SJSA1 (cell line): ENCODE measurements around the gene SHOC2. TPM values are rescaled to one million over a fixed set of nuclear protein-coding genes. Genes with fewer than 3 reads are reported as not detected.

ENCODE experiments used
- DNase-seq, 2 experiments: peaks; one replicate each; pipeline ENCODE4 v3.0.0-alpha.2; 2015 to 2020; ENCODE audit warnings: low spot score in 2 of 2, low read depth in 1 of 2
- H3K27ac ChIP-seq: fragments of 250-450 bp; sonication (Bioruptor Pico); 2 replicates; pipeline ENCODE4 v1.5.1; 2020; ENCODE audit warnings: mild to moderate bottlenecking, moderate library complexity
- H3K27me3 ChIP-seq: fragments of 250-450 bp; sonication (Bioruptor Pico); replicated peaks from 2 replicates; pipeline ENCODE4 v1.5.1; 2020; ENCODE audit warnings: mild to moderate bottlenecking, moderate library complexity
- H3K36me3 ChIP-seq: fragments of 250-450 bp; sonication (Bioruptor Pico); 2 replicates; pipeline ENCODE4 v1.5.1; 2020; ENCODE audit warnings: mild to moderate bottlenecking
- H3K4me1 ChIP-seq: fragments of 250-450 bp; sonication (Bioruptor Pico); replicated peaks from 2 replicates; pipeline ENCODE4 v1.6.1; 2021; ENCODE audit warnings: mild to moderate bottlenecking
- H3K4me3 ChIP-seq: fragments of 250-450 bp; sonication (Bioruptor Pico); 2 replicates; pipeline ENCODE4 v1.5.1; 2020; ENCODE audit warnings: mild to moderate bottlenecking
- H3K9me3 ChIP-seq: fragments of 250-450 bp; sonication (Bioruptor Pico); replicated peaks from 2 replicates; pipeline ENCODE4 v1.5.1; 2020; ENCODE audit warnings: mild to moderate bottlenecking
- total RNA-seq: library from RNA; depleted of rRNA; stranded (reverse); fragments of >200 nt; shearing (Covaris generic); gene quantifications from 2 replicates; pipeline ENCODE4 v1.2.3, GENCODE V29; 2014

Gene SHOC2
- total RNA-seq, 1 experiment from 2014 or later = 51.5 TPM

GRCh38 chr10:110885932-110886674, 33.3 kb upstream of the SHOC2 start:
- no peaks in the 10 kb centered on the region for H3K4me1 ChIP-seq
- no peaks in the 10 kb centered on the region for H3K9me3 ChIP-seq
- no peak overlapping the region for H3K4me3 ChIP-seq
- no peaks in the 10 kb centered on the region for H3K27me3 ChIP-seq
- DNase-seq = no peak
- H3K27ac ChIP-seq = no peak overlapping the region
- peaks cover 16% of the 10 kb centered on the region for H3K36me3 ChIP-seq

GRCh38 chr10:110887560-110887959, 31.8 kb upstream of the SHOC2 start:
- no peaks in the 10 kb centered on the region for H3K4me1 ChIP-seq
- H3K9me3 ChIP-seq = no peaks in the 10 kb centered on the region
- peaks cover 13% of the 10 kb centered on the region for H3K36me3 ChIP-seq
- DNase-seq = no peak
- H3K27ac ChIP-seq = no peak overlapping the region
- no peaks in the 10 kb centered on the region for H3K27me3 ChIP-seq
- H3K4me3 ChIP-seq = no peak overlapping the region

GRCh38 chr10:110892602-110893288, 26.7 kb upstream of the SHOC2 start:
- no peaks in the 10 kb centered on the region for H3K27me3 ChIP-seq
- DNase-seq = no peak

GRCh38 chr10:110893559-110894179, 25.7 kb upstream of the SHOC2 start:
- Histone ChIP-seq H3K4me3 (no peak overlapping the region), H3K4me1 (0 out of 2 replicates have a peak, but pooled peaks cover 9% of the 10 kb centered on the region), H3K27ac (no peak overlapping the region), H3K36me3 (peaks cover 6% of the 10 kb centered on the region; the same call in 1 of the 2 replicates), H3K9me3 (no peaks in the 10 kb centered on the region), H3K27me3 (no peaks in the 10 kb centered on the region)
- DNase-seq = peak in 1 of 2 experiments; percentile 47

More at GRCh38 chr10:110892602-110893288, 26.7 kb upstream of the SHOC2 start:
- 0 out of 2 replicates have a peak, but pooled peaks cover 4% of the 10 kb centered on the region for H3K4me1 ChIP-seq
- H3K9me3 ChIP-seq = no peaks in the 10 kb centered on the region
- peaks cover 6% of the 10 kb centered on the region; the same call in 1 of the 2 replicates for H3K36me3 ChIP-seq
- no peak overlapping the region for H3K4me3 ChIP-seq
- no peak overlapping the region for H3K27ac ChIP-seq

- no peaks in the 10 kb centered on the region for H3K9me3 ChIP-seq
- DNase-seq = no peak
- 0 out of 2 replicates have a peak, but pooled peaks cover 9% of the 10 kb centered on the region for H3K4me1 ChIP-seq
These were observed 22.2 kb upstream of the SHOC2 start for GRCh38 chr10:110897184-110897583.

GRCh38 chr10:110898391-110898790, 21.0 kb upstream of the SHOC2 start:
- Histone ChIP-seq H3K4me3 (no peak overlapping the region), H3K9me3 (no peaks in the 10 kb centered on the region), H3K4me1 (peaks cover 14% of the 10 kb centered on the region; the same call in 1 of the 2 replicates), H3K27ac (no peak overlapping the region), H3K27me3 (no peaks in the 10 kb centered on the region), H3K36me3 (peaks cover 11% of the 10 kb centered on the region)
- no peak for DNase-seq

More at GRCh38 chr10:110897184-110897583, 22.2 kb upstream of the SHOC2 start:
- Histone ChIP-seq H3K27ac (no peak overlapping the region), H3K36me3 (peaks cover 11% of the 10 kb centered on the region), H3K4me3 (no peak overlapping the region), H3K27me3 (no peaks in the 10 kb centered on the region)

- DNase-seq = no peak
- Histone ChIP-seq H3K27ac (no peak overlapping the region), H3K27me3 (no peaks in the 10 kb centered on the region), H3K4me3 (no peak overlapping the region), H3K4me1 (peaks cover 18% of the 10 kb centered on the region; the same call in 1 of the 2 replicates), H3K36me3 (peaks cover 11% of the 10 kb centered on the region), H3K9me3 (no peaks in the 10 kb centered on the region)
These were observed 18.4 kb upstream of the SHOC2 start for GRCh38 chr10:110900983-110901382.

- Histone ChIP-seq H3K9me3 (no peaks in the 10 kb centered on the region), H3K4me3 (no peak overlapping the region), H3K27ac (no peak overlapping the region), H3K4me1 (peaks cover 16% of the 10 kb centered on the region; the same call in 1 of the 2 replicates), H3K27me3 (no peaks in the 10 kb centered on the region), H3K36me3 (peaks cover 8% of the 10 kb centered on the region)
- DNase-seq = no peak
These were observed 17.2 kb upstream of the SHOC2 start for GRCh38 chr10:110901954-110902819.

GRCh38 chr10:110903280-110904278, 15.8 kb upstream of the SHOC2 start:
- H3K36me3 ChIP-seq = peaks cover 6% of the 10 kb centered on the region
- no peaks in the 10 kb centered on the region for H3K27me3 ChIP-seq
- no peak overlapping the region for H3K27ac ChIP-seq
- peaks cover 9% of the 10 kb centered on the region; the same call in 1 of the 2 replicates for H3K4me1 ChIP-seq
- no peaks in the 10 kb centered on the region for H3K9me3 ChIP-seq
- DNase-seq = no peak
- no peak overlapping the region for H3K4me3 ChIP-seq

GRCh38 chr10:110910138-110910537, 9.3 kb upstream of the SHOC2 start:
- H3K4me3 ChIP-seq = no peak overlapping the region
- H3K27me3 ChIP-seq = no peaks in the 10 kb centered on the region
- 0 out of 2 replicates have a peak, but pooled peaks cover 3% of the 10 kb centered on the region for H3K36me3 ChIP-seq
- DNase-seq = no peak
- H3K4me1 ChIP-seq = peaks cover 19% of the 10 kb centered on the region
- H3K9me3 ChIP-seq = no peaks in the 10 kb centered on the region
- no peak overlapping the region for H3K27ac ChIP-seq

GRCh38 chr10:110912374-110912773, 7.0 kb upstream of the SHOC2 start:
- Histone ChIP-seq H3K4me1 (peaks cover 37% of the 10 kb centered on the region), H3K27me3 (no peaks in the 10 kb centered on the region), H3K4me3 (no peak overlapping the region), H3K27ac (peak overlapping the region; percentile 44), H3K36me3 (0 out of 2 replicates have a peak, but pooled peaks cover 3% of the 10 kb centered on the region), H3K9me3 (no peaks in the 10 kb centered on the region)
- peak in 1 of 2 experiments; percentile 71 for DNase-seq

- H3K9me3 ChIP-seq = no peaks in the 10 kb centered on the region
- no peak overlapping the region for H3K4me3 ChIP-seq
- H3K4me1 ChIP-seq = peaks cover 44% of the 10 kb centered on the region
- no peak overlapping the region for H3K27ac ChIP-seq
- DNase-seq = no peak
- peaks cover 6% of the 10 kb centered on the region; the same call in 1 of the 2 replicates for H3K36me3 ChIP-seq
- H3K27me3 ChIP-seq = no peaks in the 10 kb centered on the region
These were observed 5.0 kb upstream of the SHOC2 start for GRCh38 chr10:110914431-110914830.
